OCI-LY7 (cell line): ENCODE results near the gene LAMA1.

Experiments used
- CTCF ChIP-seq: fragments of 200-600 bp; sonication (generic); conservative IDR thresholded peaks from 2 replicates; pipeline ENCODE4 v1.5.1; 2014; ENCODE audit warnings: mild to moderate bottlenecking, antibody characterized with exemption, low read length, moderate library complexity, mixed read lengths
- EZH2phosphoT487 ChIP-seq: fragments of 200-600 bp; sonication (generic); IDR thresholded peaks from 2 replicates; pipeline ENCODE4 v1.6.1; 2018; ENCODE audit warnings: low read depth, borderline replicate concordance, mild to moderate bottlenecking, mixed run types, antibody characterized with exemption, low read length, moderate library complexity, mixed read lengths

DNA sequence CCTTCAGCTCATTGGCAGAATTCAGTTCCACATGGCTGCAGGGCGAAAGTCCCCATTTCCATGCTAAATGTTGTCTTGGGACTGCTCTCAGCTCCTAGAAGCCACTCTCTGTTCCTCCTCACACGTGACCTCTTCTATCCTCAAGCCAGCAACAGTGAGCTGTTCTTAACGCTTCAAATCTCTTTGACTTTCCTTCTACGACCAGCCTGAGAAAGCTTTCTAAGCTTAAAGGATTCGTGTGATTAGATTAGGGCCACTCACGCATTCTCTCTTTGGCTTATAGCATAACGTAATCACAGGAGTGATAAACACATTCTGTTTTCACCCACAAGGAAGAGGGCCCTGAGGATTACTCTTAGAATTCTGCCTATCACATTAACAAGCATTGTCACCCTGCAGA, 29.8 kb upstream of the LAMA1 start:
- TF ChIP-seq CTCF (no peak), EZH2phosphoT487 (no peak)
